Rectal smooth muscle tissue (tissue), 1 donor: ENCODE results near the gene SRMS.
"Not testable (repeated sequence)": the region's sequence is repeated elsewhere in the genome, so short reads cannot be mapped to it uniquely, and the experiment has no call there.

ENCODE experiments used
- H3K27ac ChIP-seq: one replicate; pipeline ENCODE4 v1.7.0; 2013; ENCODE audit warnings: low read depth, low read length, inconsistent platforms
- H3K27me3 ChIP-seq: one replicate; pipeline ENCODE4 v1.7.0; 2013; ENCODE audit warnings: low read length; ENCODE audit not compliant: control insufficient read depth, insufficient read depth
- H3K36me3 ChIP-seq: one replicate; pipeline ENCODE4 v1.7.0; 2013; ENCODE audit warnings: low read length; ENCODE audit not compliant: control insufficient read depth, insufficient read depth
- H3K4me1 ChIP-seq: one replicate; pipeline ENCODE4 v1.7.0; 2013; ENCODE audit warnings: low read length; ENCODE audit not compliant: control insufficient read depth, insufficient read depth
- H3K4me3 ChIP-seq: one replicate; pipeline ENCODE4 v1.7.0; 2013; ENCODE audit warnings: low read length
- H3K9ac ChIP-seq: one replicate; pipeline ENCODE4 v1.7.0; 2013; ENCODE audit warnings: low read length

Gene SRMS

GRCh38 chr20:63560333-63560805, 12.8 kb upstream of the SRMS start:
- Histone ChIP-seq H3K9ac (no peak overlapping the region), H3K27me3 (no peaks in the 10 kb centered on the region), H3K36me3 (peaks cover 14% of the 10 kb centered on the region), H3K27ac (no peak overlapping the region), H3K4me1 (no peaks in the 10 kb centered on the region), H3K4me3 (no peak overlapping the region)

DNA sequence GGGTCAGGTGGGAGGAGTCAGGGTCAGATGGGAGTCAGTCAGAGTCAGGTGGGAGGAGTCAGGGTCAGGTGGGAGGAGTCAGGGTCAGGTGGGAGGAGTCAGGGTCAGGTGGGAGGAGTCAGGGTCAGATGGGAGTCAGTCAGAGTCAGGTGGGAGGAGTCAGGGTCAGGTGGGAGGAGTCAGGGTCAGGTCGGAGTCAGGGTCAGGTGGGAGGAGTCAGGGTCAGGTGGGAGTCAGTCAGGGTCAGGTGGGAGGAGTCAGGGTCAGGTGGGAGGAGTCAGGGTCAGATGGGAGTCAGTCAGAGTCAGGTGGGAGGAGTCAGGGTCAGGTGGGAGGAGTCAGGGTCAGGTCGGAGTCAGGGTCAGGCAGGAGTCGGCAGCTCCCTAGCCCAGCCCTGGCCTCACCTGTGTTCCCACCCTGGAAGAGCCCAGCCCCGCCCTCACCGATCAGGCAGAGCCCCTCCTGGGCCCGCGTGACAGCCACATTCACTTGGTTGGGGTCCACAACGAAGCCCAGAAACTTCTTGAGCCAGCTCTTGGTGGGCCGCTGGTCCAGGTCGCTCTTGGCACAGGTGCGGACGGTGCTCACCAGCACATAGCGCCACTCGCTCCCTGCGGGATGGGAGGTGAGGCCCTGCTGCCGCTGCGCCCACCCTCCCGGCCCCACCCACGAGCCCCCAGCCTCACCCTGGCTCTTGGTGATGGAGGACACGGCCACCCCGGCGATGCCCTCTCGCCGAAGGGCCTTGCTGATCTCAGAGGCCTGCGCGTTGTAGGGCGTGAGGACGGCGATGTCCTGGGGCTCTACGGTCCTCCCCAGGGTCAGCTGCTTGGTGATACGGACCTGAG, 12.2 kb upstream of the SRMS start:
- peaks cover 14% of the 10 kb centered on the region for H3K36me3 ChIP-seq

GRCh38 chr20:63558804-63559484, 11.4 kb upstream of the SRMS start:
- no peak overlapping the region for H3K4me3 ChIP-seq
- H3K27ac ChIP-seq: no peak overlapping the region
- peaks cover 14% of the 10 kb centered on the region for H3K36me3 ChIP-seq
- H3K4me1 ChIP-seq: no peaks in the 10 kb centered on the region
- H3K27me3 ChIP-seq: peaks cover 2% of the 10 kb centered on the region
- no peak overlapping the region for H3K9ac ChIP-seq

More for the DNA sequence above, 12.2 kb upstream of the SRMS start:
- H3K9ac ChIP-seq, H3K4me1 ChIP-seq, H3K4me3 ChIP-seq, H3K27me3 ChIP-seq, H3K27ac ChIP-seq: not testable (repeated sequence)

DNA sequence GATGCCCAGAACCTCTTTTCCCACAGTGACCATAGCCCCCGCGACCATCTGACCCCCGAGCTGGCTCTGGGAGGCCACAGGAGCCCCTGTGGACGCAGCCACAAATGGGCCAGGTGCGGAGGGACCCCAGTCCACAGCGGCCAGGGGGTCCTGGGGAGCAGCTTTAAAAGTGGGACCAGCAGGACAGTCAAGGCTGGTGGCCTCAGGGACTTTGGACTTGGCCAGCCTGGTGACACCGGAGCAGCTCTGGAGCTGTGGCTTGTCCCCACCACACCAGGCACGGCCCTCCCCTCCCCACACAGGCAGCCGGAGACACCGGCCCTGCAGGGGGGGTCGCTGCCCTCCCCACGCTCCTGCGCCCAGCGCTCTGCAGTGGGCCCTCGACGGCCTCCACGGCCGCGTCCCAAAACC, 9.9 kb upstream of the SRMS start:
- peaks cover 2% of the 10 kb centered on the region for H3K27me3 ChIP-seq
- no peak overlapping the region for H3K27ac ChIP-seq
- no peak overlapping the region for H3K9ac ChIP-seq
- no peaks in the 10 kb centered on the region for H3K4me1 ChIP-seq
- no peak overlapping the region for H3K4me3 ChIP-seq
- H3K36me3 ChIP-seq: peaks cover 13% of the 10 kb centered on the region

GRCh38 chr20:63556873-63557478, 9.4 kb upstream of the SRMS start:
- H3K27ac ChIP-seq: no peak overlapping the region
- peaks cover 10% of the 10 kb centered on the region for H3K36me3 ChIP-seq
- H3K4me3 ChIP-seq: no peak overlapping the region
- no peak overlapping the region for H3K9ac ChIP-seq
- no peaks in the 10 kb centered on the region for H3K4me1 ChIP-seq
- peaks cover 2% of the 10 kb centered on the region for H3K27me3 ChIP-seq

GRCh38 chr20:63555661-63556381, 8.3 kb upstream of the SRMS start:
- Histone ChIP-seq H3K4me1 (no peaks in the 10 kb centered on the region), H3K9ac (no peak overlapping the region), H3K36me3 (peaks cover 7% of the 10 kb centered on the region)

DNA sequence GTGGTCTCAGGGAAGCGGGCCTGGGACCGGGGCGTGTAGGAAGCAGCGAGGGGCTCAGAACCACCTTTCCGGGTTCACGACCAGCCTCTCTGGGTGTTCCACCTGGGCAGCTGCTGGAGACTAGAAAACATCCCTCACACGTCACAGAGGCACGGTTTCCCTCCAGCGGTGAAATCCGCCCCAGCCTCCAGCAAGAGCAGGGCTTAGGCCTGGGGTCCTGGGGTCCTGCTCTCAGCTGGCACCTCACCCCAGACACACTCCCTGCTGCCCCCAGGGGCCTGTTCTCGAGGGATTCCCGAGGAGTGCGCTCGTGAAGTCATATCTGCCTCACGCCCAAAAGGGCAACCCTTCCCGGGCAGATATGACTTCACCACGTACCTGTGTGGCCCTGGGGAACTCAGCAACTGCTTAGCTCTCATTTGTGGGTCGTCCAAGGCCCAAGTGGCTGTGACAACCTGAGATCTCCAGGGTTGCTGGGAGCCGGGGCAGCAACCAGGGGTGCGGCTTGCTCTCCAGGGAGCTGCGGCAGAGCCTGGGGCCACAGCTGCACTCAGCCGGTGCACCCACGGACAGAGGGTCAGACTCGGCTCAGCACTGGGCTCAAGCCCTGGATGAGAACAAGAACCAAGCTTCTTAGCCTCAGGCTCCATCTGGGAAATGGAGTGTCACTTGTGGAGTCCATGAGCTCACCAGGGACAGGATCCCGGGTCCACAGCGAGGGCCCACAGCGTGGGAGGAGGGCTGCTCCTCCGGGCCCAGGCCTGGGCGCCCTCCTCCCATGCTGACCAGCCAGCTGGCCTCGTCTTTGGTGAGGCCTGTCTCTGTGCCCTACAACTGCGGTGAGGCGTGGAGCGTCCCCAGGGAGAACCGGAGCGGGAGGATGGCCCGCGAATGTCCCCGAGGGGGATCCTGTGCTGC, 7.1 kb upstream of the SRMS start:
- H3K27ac ChIP-seq: no peak overlapping the region
- H3K4me1 ChIP-seq: no peaks in the 10 kb centered on the region
- H3K4me3 ChIP-seq: no peak overlapping the region
- H3K27me3 ChIP-seq: peaks cover 4% of the 10 kb centered on the region
- H3K36me3 ChIP-seq: no peaks in the 10 kb centered on the region
- no peak overlapping the region for H3K9ac ChIP-seq

More at GRCh38 chr20:63555661-63556381, 8.3 kb upstream of the SRMS start:
- H3K27ac ChIP-seq: no peak overlapping the region
- peaks cover 4% of the 10 kb centered on the region for H3K27me3 ChIP-seq
- no peak overlapping the region for H3K4me3 ChIP-seq

- H3K9ac ChIP-seq: no peak within 1 kb of the TSS
- H3K4me1 ChIP-seq: no peaks in the 10 kb centered on the region
- H3K27me3 ChIP-seq: peaks cover 4% of the 10 kb centered on the region
- peak within 1 kb of the TSS; percentile 52 for H3K4me3 ChIP-seq
- no peaks in the 10 kb centered on the region for H3K36me3 ChIP-seq
- H3K27ac ChIP-seq: no peak within 1 kb of the TSS
Observed at GRCh38 chr20:63553933-63554290, 6.4 kb upstream of the SRMS start, which contains the start of gene FNDC11. FNDC11 (plus strand) TSS chr20:63554159; CDS start chr20:63555664, 1,505 bp downstream.

- Histone ChIP-seq H3K9ac (no peak overlapping the region), H3K36me3 (no peaks in the 10 kb centered on the region), H3K4me3 (peak overlapping the region; percentile 52), H3K27ac (no peak overlapping the region), H3K27me3 (peaks cover 7% of the 10 kb centered on the region), H3K4me1 (no peaks in the 10 kb centered on the region)
Observed at GRCh38 chr20:63553251-63553932, 5.8 kb upstream of the SRMS start.

GRCh38 chr20:63552481-63553249, 5.1 kb upstream of the SRMS start:
- Histone ChIP-seq H3K27ac (no peak overlapping the region), H3K9ac (no peak overlapping the region), H3K4me3 (no peak overlapping the region), H3K27me3 (peaks cover 7% of the 10 kb centered on the region), H3K4me1 (no peaks in the 10 kb centered on the region), H3K36me3 (no peaks in the 10 kb centered on the region)
